LNCaP clone FGC (cell line): Measurements from ENCODE around the gene EBP.

Experiments
- DNase-seq: peaks from one replicate; pipeline ENCODE4 v3.0.0-alpha.2; 2011; ENCODE audit warnings: low read depth
- H3K4me3 ChIP-seq: 2 replicates; pipeline ENCODE4 v1.5.1; 2011; ENCODE audit warnings: mild to moderate bottlenecking, low read depth, low read length, control low read depth
- TF ChIP-seq, protein P1 (sequence below): IDR thresholded peaks from 2 replicates; pipeline ENCODE4 v1.5.1; 2012; ENCODE audit warnings: mild to moderate bottlenecking; ENCODE audit not compliant: control insufficient read depth, insufficient read depth; ENCODE audit errors: extremely low read depth

The EBP gene

DNA sequence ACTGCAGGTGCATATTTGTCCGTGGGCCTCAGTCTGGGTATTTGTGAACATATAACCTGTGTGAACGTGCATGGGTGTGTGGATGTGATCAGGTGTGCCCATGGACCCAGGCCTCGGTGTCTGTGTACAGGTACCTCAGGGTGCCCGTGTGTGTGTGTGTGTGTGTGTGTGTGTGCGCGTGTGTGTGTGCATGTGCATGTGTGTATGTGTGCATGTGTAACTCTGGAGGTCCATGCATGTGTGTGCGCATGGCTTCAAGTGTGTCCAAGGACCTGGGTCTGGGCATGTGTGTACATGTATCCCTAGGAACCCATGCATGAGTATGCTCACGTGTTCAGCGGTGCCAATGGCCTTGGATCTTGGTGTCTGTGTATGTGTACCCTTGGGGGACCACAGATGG lies 29.8 kb upstream of the EBP start:
- TF ChIP-seq, protein P1, sequence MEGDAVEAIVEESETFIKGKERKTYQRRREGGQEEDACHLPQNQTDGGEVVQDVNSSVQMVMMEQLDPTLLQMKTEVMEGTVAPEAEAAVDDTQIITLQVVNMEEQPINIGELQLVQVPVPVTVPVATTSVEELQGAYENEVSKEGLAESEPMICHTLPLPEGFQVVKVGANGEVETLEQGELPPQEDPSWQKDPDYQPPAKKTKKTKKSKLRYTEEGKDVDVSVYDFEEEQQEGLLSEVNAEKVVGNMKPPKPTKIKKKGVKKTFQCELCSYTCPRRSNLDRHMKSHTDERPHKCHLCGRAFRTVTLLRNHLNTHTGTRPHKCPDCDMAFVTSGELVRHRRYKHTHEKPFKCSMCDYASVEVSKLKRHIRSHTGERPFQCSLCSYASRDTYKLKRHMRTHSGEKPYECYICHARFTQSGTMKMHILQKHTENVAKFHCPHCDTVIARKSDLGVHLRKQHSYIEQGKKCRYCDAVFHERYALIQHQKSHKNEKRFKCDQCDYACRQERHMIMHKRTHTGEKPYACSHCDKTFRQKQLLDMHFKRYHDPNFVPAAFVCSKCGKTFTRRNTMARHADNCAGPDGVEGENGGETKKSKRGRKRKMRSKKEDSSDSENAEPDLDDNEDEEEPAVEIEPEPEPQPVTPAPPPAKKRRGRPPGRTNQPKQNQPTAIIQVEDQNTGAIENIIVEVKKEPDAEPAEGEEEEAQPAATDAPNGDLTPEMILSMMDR: no peak
- DNase-seq: no peak
- no peak overlapping the region for H3K4me3 ChIP-seq

DNA sequence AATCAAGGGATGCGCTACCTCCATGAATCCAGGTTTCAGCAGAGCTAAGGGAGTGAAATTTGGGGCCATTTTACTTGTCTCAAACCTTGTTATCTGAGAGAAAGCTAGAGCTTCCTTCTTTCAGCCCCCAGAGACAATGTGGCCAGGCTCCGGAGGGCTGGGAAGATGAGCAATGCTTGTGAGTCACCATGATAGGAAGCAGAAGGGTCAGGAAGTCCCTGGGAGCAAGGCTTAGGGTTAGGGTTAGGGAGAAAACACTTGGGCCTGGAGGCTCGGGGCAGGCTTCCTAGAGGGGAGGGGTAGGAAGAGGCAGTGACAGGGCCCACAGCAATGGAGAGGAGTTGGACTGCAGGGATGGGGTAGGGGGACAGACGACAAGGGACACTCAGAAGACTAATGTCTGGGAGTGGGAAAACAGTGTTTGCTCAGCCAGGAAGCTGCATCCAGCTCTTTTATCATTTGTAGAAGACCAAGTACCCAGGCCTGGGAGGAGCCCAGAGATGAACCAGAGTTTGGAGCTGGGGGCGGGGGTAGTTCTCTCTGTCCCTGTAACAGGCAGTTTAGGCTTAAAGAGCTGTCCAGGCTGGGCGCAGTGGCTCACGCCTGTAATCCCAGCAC lies 29.2 kb upstream of the EBP start:
- no peak overlapping the region for H3K4me3 ChIP-seq
- TF ChIP-seq, protein P1: no peak
- no peak for DNase-seq

DNA sequence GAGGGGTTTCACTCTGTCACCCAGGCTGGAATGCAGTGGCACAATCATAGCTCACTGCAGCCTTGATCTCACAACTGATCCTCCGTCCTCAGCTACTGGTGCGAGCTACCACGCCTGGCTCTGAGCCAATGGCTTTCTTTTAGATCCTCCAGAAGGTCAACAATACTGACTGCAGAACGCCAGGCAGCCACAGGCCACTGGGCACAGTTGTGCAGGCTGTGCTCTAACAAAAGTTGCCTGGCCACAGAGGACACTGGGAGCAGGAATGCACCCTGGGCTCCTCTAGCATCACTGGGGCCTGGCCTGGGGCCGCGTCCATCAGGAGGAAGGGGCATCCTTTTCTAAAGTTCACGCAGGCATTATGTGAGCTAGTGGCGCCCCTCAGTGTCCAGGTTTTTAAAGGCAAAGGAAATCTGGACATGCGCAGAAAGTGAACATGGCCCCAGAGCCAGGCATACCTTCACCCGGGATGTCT lies 27.7 kb upstream of the EBP start:
- no peak for DNase-seq
- no peak overlapping the region for H3K4me3 ChIP-seq
- TF ChIP-seq, protein P1: peak; percentile 45

DNA sequence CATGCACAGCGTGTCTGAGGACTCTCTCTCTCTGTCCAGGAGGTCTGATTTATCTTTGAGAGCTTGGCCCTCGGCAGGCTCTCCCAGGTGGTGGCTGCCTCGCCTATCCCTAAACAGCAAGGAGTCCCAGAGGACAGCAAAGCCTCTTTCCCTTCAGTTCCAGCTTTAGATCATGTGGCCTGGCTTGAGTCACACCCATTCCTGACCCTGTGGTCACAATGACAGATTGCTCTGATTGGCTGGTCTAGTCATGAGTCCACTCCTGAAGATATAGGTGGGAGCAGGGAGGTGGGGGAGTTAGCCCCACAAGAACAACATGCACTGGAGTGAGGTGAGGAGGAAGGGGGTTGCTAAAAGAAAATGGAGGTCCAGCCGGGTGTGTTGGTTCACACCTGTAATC lies 24.9 kb upstream of the EBP start:
- no peak for DNase-seq
- TF ChIP-seq, protein P1: no peak
- no peak overlapping the region for H3K4me3 ChIP-seq

DNA sequence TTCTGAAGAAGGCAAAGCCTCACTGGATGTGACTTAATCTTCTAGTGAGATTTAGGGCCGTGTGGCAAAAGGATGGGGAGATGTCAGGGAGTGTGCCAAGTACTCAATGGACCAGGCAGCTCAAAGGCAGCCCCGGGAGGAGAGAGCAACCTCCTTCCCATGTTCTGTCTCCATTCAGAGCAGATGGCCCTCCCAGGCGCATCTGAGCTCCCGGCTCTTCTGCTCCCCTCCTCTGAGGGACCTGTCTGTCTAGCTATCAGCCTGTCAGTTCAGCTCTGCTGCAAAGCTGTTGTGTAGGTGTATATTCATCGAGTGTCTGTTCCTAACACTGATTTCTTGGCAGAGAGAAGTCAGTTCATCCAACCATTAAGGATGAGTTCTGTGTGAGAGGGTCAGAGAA lies 23.7 kb upstream of the EBP start:
- TF ChIP-seq, protein P1: no peak

DNA sequence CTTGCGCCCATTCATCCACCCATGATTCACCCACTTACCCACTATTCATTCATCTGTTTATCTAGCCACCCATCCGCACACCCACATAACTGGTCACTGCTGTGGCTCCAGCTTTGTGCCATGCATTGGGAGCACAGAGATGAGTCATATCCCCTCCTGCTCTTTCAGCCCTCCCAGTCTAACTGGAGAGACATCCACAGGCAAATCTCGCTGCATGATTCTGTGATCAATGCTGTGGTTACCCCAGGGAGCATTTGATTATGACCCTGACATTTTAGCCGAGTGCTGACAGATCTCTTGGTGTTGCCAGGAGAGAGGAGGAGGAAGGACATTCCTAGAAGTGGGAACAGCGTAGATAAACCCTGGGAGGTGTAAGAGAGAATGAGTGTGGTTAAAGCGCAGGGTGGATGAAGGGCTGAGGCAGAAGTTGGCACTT lies 23.2 kb upstream of the EBP start:
- TF ChIP-seq, protein P1: no peak
- no peak overlapping the region for H3K4me3 ChIP-seq
- DNase-seq: no peak

More for the DNA sequence above, 23.7 kb upstream of the EBP start:
- no peak overlapping the region for H3K4me3 ChIP-seq
- no peak for DNase-seq

DNA sequence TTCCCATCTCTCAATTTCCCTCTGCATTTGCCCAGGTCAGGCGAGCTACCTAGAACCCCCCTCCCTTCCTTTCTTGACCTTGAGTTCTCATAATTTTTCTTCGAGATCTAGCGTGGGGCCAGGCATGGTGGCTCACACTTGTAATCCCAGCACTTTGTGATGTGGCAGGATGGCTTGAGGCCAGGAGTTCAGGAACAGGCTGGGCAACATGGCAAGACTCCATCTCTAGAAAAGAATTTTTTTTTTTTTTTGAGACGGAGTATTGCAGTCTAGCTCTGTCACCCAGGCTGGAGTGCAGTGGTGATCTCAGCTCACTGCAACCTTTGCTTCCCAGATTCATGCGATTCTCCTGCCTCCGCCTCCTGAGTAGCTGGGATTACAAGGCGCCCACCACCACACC lies 17.3 kb upstream of the EBP start:
- H3K4me3 ChIP-seq: no peak overlapping the region
- DNase-seq: no peak
- TF ChIP-seq, protein P1: no peak
